GM18909 (cell line): ENCODE data around the gene VWDE.

Experiments used
- ATAC-seq: cut with Tn5 transposase; IDR thresholded peaks from one replicate; pipeline ENCODE4 v1.9.1; 2021; ENCODE audit warnings: mild to moderate bottlenecking; ENCODE audit not compliant: unreplicated experiment, poor library complexity

Gene VWDE

DNA sequence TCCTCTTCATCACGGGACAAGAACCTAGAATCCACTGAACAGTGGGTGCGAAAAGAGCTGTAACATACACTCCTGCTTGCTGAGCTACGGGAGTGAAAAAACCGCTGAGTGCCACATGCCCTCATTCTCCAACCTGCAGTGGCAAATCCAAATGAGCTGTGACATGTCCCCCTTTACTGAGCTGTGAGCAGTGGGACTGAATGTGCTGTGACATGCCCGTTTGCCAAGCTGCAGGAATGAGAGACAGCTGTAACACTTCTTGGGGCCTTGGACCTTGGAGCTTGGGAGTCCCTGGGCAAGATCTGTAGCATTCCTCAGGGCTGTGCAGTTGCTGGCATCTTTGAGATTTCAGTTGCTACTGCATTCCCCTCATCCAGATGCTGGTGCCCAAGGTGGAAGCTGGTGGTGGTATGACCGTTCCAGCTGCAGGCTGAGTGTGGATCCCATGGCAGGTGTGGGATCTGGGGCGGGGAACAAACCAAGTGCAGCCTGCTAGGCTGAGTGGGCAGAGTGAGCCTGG, 107.6 kb downstream of the VWDE start:
- ATAC-seq = no peak

DNA sequence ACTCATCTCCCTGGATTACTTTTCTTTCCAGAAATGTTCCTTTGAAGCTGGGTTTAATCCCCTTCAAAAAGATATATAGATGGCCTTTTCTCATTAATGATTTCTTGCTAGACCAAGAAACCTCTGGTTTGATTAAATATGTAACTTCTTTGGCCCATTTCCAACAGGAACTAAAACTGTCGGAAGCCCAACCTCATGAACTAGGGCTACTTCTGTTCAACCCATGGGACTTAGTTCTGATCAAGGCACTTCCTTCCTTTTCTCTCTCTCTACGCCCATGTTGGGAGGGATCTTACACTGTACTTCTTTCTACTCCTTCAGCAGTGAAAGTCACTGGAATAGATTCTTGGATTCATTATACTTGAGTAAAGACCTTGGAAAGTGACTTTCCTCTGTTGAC, 109.0 kb downstream of the VWDE start:
- ATAC-seq = peak; percentile 81

GRCh38 chr7:12291870-12292269, 111.8 kb downstream of the VWDE start:
- no peak for ATAC-seq

DNA sequence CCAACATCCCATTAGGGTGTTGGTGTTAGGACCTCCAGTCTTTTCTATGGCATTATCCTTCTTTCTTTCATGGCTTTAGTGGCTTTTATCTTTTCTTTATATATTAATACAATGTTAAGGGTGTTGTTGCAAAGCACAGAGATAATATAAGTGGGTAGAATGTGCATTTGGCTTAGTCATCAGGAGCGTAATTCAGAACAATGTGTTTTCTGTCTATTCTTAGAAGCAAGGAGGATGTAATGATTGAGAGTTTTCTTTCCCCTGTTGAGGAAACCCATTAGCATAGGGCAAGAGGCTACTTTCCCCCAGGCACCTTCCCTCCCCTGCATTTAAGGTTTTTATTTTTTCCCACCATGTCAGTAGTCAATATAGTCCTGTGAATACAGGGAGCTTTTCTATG, 112.9 kb downstream of the VWDE start:
- ATAC-seq = no peak

GRCh38 chr7:12289996-12290395, 113.7 kb downstream of the VWDE start:
- ATAC-seq = no peak

GRCh38 chr7:12287901-12288300, 115.8 kb downstream of the VWDE start:
- ATAC-seq = no peak

DNA sequence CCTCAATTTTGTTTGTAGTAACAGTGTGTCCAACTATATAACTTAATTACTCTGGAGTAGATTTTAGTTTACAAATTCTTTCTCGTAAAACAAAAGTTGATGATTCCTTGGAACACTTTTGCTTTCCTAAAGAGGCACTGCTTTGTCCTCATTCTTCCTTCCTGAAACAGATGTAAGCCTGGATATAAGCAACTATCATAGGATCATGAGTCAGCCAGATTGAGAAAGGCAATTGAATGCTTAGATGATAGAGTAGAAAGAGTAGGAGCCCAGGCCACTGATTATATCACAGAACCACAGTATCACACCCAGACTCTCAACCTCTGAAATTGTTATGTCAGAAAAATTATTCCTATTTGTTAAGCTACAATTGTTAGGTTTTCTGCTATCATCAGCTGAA, 122.6 kb downstream of the VWDE start:
- ATAC-seq = no peak
